ENCODE results near the gene MDFIC2.

MDFIC2 gene

GRCh38 chr3:70180664-70181063 is 131.8 kb downstream of the MDFIC2 start:
- no peak for DNase-seq (ENCODE audit: low spot score)

GRCh38 chr3:70179111-70179510 is 133.3 kb downstream of the MDFIC2 start:
- no peak for DNase-seq (ENCODE audit: low spot score)

GRCh38 chr3:70177881-70178645 is 134.4 kb downstream of the MDFIC2 start:
- DNase-seq (ENCODE audit: low spot score): no peak

- no peak for DNase-seq (ENCODE audit: low spot score)
These were observed 136.2 kb downstream of the MDFIC2 start for GRCh38 chr3:70176224-70176623.

GRCh38 chr3:70156808-70157207 is 155.6 kb downstream of the MDFIC2 start:
- DNase-seq (ENCODE audit: low spot score): no peak

GRCh38 chr3:70150599-70150998 is 161.8 kb downstream of the MDFIC2 start:
- DNase-seq (ENCODE audit: low spot score): no peak

GRCh38 chr3:70149714-70150400 is 162.6 kb downstream of the MDFIC2 start:
- no peak for DNase-seq (ENCODE audit: low spot score)

All from putamen (tissue), 1 donor.